Upper lobe of left lung (tissue), 4 donors: ENCODE measurements around the gene OTUD7B.

Source experiments
- CTCF ChIP-seq, 6 experiments: fragments of 450-650 bp in 4 of 6; fragments of 200-600 bp in 2 of 6; sonication (generic) in 2 of 6; IDR thresholded peaks; one replicate each; pipeline ENCODE4 v1.5.1; 2016 to 2019; ENCODE audit warnings: antibody characterized with exemption in 6 of 6
- EP300 ChIP-seq, 4 donors: sonication (generic); formaldehyde crosslinking; IDR thresholded peaks; one replicate each; pipeline ENCODE4 v1.5.1; 2017; ENCODE audit warnings: antibody characterized with exemption in 4 of 4, control low read depth in 2 of 4

DNA sequence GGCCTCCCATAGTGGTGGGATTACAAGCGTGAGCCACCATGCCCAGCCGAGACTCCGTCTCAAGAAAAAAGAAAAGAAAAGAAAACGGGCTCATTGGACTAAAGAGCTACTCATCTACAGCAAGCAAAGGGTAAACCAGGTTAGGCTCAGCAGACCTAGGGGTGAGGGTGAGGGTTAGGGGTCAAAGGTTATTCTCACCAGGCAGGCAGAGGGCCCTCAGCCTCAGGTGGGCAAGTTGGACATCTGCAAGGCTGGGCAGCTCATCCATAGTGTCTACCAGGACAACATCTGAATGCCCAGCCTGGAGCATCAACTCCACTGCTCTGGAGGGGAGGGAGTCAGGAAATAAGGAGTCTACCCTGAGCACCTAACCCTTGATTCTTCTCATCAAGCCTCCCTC is 77.3 kb downstream of the OTUD7B start:
- TF ChIP-seq CTCF (IDR thresholded peaks at IDR 0.05): no peak
- TF ChIP-seq EP300 (IDR thresholded peaks at IDR 0.05): no peak
